ENCODE data around the gene FXYD3. TPM values are rescaled to one million over a fixed set of nuclear protein-coding genes. Genes with fewer than 3 reads are reported as not detected.
A peak's percentile ranks its signal among the peaks of the same experiment; 100 is the strongest.

FXYD3 gene
- total RNA-seq, 2 experiments from 2014 or later = 0.35 to 0.88 TPM

DNA sequence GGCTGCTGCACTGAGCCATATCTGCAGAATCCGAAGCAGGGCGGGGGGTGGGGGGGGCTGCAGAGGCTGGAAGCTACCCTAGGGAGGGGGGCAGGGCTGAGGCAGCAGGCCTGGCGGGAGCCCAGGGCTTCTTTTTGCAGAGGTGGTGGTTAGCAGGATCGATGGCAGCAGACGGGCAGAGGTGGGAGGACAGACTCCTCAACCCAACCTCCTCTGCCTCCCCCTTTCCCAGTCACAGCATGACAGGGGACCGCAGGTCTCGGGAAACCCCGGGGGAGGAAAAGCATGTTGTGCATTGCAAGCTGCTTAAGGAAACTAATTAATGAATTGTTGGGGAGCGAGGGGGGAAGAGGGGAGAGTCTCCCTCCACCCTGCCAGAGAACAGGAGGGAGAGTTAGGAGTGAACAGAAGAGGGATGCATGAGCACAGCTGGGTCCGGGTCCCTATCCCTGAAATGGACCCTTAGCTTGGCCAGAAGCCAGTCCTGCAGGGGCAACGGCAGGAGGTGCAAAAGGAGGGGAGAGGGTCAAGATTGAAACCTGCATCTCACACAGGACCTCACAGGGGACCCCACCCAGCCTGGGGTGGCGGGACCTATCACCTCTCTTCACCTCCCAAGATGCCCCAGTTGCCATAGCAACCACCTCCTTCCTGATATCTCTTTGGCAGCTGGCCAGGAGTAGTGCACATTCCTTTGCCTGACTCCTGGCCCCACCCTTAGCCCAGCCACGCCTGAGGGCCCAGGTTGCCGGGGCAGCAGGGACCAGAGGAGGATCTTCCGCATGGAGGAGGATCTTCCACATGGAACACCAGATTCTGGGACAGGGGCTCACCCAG lies 29.2 kb downstream of the FXYD3 start:
- DNase-seq (ENCODE audit: low spot score) = peak; percentile 36
- H3K4me2 ChIP-seq (ENCODE audit: low read length) = no peak overlapping the region
- TF ChIP-seq, protein P1, sequence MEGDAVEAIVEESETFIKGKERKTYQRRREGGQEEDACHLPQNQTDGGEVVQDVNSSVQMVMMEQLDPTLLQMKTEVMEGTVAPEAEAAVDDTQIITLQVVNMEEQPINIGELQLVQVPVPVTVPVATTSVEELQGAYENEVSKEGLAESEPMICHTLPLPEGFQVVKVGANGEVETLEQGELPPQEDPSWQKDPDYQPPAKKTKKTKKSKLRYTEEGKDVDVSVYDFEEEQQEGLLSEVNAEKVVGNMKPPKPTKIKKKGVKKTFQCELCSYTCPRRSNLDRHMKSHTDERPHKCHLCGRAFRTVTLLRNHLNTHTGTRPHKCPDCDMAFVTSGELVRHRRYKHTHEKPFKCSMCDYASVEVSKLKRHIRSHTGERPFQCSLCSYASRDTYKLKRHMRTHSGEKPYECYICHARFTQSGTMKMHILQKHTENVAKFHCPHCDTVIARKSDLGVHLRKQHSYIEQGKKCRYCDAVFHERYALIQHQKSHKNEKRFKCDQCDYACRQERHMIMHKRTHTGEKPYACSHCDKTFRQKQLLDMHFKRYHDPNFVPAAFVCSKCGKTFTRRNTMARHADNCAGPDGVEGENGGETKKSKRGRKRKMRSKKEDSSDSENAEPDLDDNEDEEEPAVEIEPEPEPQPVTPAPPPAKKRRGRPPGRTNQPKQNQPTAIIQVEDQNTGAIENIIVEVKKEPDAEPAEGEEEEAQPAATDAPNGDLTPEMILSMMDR (conservative IDR thresholded peaks at IDR 0.05; ENCODE audit: low read length) = no peak
- no peak for TF ChIP-seq EZH2phosphoT487 (IDR thresholded peaks at IDR 0.05; ENCODE audit: borderline replicate concordance, low read depth, low read length)
- POLR2A ChIA-PET = interaction anchor here (0.6 to 1.0 kb wide), 2 partner anchors 12 to 61 kb away, joined by 3 read pairs; no protein-coding TSS in a partner anchor
- H2AFZ ChIP-seq (ENCODE audit: low read length) = no peak overlapping the region
- no peaks in the 10 kb centered on the region for H3K79me2 ChIP-seq (ENCODE audit: insufficient read depth, low read depth, low read length)
- CTCF ChIA-PET (ENCODE audit: unreplicated experiment) = no interaction called here
- no TSS peak for BruUV-seq (replicated peaks)
- H3K36me3 ChIP-seq (ENCODE audit: insufficient read depth, low read length) = no peaks in the 10 kb centered on the region
- H3K9me3 ChIP-seq (ENCODE audit: low read length) = no peaks in the 10 kb centered on the region
- peaks cover 43% of the 10 kb centered on the region for H3K4me1 ChIP-seq (ENCODE audit: insufficient read depth, low read length, poor library complexity, severe bottlenecking)
- H3K4me3 ChIP-seq (ENCODE audit: low read depth, low read length, poor library complexity, severe bottlenecking) = no peak overlapping the region
- no peaks in the 10 kb centered on the region for H4K20me1 ChIP-seq (ENCODE audit: insufficient read depth, low read length)
- H3K27ac ChIP-seq (ENCODE audit: low read depth, low read length, poor library complexity, severe bottlenecking) = no peak overlapping the region
- intact Hi-C loops (cut with micrococcal nuclease; ENCODE audit: unreplicated experiment) = loop anchor here (5.0 to 10.0 kb wide), 2 partner anchors 122 to 320 kb away; partner anchors contain the start of gene USF2
- H3K9me2 ChIP-seq (ENCODE audit: insufficient read depth, low read length) = no peaks in the 10 kb centered on the region

DNA sequence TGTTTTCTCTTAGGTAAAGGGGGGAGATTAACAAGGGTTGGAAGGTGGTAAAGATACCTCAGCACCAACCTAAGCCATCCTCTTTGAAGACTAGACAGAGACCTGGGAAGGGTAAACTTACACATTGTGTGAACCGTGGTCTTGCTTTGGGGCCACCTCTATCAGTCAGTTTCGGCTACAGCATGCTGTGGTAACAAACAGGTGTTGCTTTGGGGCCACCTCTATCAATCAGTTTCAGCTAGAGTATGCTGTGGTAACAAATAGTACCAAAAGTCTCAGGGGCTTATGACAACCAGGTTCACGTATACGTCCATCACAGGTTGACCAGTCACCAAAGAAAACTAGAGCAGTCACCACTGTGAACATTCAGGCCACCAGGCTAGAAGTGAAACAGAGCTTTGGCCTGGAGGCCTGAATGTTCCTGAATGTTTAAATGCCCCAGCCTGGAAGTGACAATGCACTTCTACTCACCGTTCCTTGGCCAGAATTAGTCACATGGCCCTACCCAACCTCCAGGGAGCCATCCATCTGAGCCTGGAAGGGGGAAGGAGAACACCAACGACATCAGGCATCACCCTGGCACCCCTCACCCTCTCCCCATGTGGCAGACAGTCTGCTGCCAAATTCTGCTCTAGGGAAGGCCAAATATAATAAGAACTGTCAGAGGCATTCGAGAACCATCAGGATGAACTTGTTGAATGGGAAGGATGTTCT lies 31.3 kb downstream of the FXYD3 start:
- Histone ChIP-seq H3K4me2 (ENCODE audit: low read length) (no peak overlapping the region), H3K9me3 (ENCODE audit: low read length) (no peaks in the 10 kb centered on the region), H3K4me3 (ENCODE audit: low read depth, low read length, poor library complexity, severe bottlenecking) (no peak overlapping the region), H4K20me1 (ENCODE audit: insufficient read depth, low read length) (no peaks in the 10 kb centered on the region), H3K79me2 (ENCODE audit: insufficient read depth, low read depth, low read length) (no peaks in the 10 kb centered on the region), H3K9me2 (ENCODE audit: insufficient read depth, low read length) (no peaks in the 10 kb centered on the region), H3K27ac (ENCODE audit: low read depth, low read length, poor library complexity, severe bottlenecking) (no peak overlapping the region), H3K36me3 (ENCODE audit: insufficient read depth, low read length) (no peaks in the 10 kb centered on the region), H2AFZ (ENCODE audit: low read length) (no peak overlapping the region), H3K4me1 (ENCODE audit: insufficient read depth, low read length, poor library complexity, severe bottlenecking) (peaks cover 29% of the 10 kb centered on the region)
- intact Hi-C loops (cut with micrococcal nuclease; ENCODE audit: unreplicated experiment) = loop anchor here (10.0 kb wide), 1 partner anchor 318 kb away; no protein-coding TSS in a partner anchor
- ChIA-PET POLR2A (no interaction called here), CTCF (ENCODE audit: unreplicated experiment) (no interaction called here)
- BruUV-seq (replicated peaks) = no TSS peak
- TF ChIP-seq EZH2phosphoT487 (IDR thresholded peaks at IDR 0.05; ENCODE audit: borderline replicate concordance, low read depth, low read length) = no peak
- TF ChIP-seq, protein P1 (conservative IDR thresholded peaks at IDR 0.05; ENCODE audit: low read length) = no peak
- DNase-seq (ENCODE audit: low spot score) = no peak

All from OCI-LY7 (cell line).